ENCODE measurements around the gene SLC15A1.
"Not testable (repeated sequence)": the region's sequence is repeated elsewhere in the genome, so short reads cannot be mapped to it uniquely, and the experiment has no call there.

Gene SLC15A1

DNA sequence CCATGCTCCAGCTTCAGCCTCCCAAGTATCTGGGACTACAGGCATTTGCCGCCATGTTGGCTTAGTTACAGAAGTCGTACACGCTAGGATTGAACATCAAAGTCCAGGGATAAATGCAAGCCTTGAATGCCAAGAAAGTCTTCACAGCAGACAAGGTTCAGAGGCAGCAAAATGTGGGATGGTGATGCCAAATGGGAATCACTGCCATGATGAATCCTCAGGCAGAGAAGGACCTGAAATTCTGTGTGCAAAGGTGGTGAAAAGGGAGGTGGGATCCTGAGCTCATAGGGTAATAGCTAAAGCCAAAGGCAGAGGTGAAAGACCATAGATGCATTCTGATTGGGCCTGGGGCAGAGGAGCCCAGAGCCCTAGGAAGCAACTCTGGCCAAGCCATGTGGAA lies 96.2 kb downstream of the SLC15A1 start:
- no peak for DNase-seq (ENCODE audit: low spot score)

DNA sequence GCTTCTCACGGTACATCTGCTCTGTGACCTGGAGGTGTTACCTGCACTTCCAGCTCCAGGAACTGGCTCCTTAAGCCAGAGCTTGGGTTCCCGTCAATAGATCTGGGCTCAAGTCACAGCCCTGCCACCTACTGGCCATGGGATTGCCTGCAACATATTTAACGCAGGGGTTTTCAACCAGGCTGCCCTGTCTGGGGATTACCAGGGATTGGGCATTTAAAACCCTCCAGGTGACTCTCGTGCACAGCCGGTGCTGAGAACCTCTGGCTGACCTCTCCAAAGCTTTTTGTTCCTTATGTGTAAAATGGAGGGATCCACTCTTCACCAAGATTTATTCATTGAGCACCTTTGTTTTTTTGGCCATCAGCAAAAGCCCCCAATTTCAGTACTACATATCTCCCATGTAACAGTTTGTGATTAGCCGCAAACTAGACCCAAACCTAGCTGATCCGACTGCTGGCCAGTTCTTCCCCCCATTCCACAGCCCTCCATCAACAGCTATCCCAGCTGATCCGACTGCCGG lies 98.9 kb downstream of the SLC15A1 start:
- peak; percentile 86 for DNase-seq (ENCODE audit: low spot score)

DNA sequence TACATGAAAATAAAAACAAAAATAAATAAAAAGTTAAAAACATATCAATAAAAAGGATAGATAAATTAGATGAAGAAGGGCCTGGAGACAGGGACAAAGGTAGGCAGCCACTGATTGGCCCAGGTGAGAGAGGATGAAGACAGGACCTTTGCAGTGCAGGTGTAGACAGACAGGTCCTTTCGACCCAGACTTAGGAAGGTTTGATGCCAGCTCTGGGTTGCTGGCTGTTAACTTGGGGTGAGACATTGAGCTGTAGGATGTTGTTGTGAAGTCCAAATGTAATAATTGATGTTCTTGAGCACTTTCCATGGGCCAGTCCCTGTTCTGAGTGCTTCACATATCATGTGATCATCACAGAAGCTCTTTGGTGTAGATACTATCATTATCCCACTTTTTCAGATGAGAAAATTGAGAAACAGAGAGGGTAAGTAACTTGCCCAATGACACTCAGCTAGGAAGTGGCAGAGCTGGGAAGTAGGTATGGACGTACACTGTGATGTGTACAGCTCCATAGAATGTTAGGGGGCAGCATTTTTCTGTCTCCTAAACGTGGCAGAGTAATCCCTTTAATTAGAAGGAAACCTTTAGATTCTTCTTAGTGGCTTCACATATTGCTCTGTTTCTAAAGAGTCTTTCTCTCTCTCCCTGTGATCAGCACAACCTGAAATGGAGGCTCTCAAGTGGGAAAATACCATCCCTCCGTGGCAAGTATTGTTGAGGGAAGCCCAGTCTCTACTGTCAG lies 99.6 kb downstream of the SLC15A1 start:
- DNase-seq (ENCODE audit: low spot score): no peak

DNA sequence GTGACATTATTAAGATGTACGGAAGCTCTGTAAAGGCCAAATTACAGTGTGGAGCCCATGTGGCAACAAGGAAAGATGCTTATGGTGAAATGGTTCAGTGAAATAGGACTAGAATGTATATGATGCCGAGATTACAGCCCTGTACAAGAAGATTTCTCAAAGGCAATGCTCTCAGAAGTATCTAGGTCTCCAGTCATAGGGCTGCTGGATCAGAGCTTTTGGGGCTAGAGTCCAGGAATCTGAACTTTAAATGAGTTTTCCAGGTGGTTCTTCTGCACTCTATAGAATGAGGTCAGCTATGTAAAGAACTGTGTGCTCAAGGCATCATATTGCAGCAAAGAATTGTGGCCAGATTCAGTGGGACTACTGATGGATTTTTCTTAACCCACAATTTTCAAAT lies 100.2 kb downstream of the SLC15A1 start:
- DNase-seq (ENCODE audit: low spot score): no peak

DNA sequence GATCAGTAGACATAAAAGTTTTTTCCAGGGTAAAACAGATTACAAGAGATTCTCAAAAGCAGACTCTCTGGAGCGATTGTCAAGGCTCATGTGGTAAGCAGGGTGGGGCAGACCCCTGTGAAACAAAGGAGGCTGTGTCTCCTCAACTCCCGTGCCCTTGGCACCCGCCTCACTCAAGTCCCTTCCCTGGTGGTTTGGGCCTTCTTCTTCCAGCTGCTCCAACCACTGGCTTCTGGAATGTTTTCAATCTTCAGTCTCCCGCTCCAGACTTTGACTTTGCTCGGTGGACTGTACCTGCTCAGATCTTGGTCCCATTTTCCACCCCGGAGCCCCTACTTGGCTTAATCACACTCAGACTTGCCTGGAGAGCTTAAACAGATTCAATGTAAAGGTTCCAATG lies 100.7 kb downstream of the SLC15A1 start:
- no peak for DNase-seq (ENCODE audit: low spot score)

DNA sequence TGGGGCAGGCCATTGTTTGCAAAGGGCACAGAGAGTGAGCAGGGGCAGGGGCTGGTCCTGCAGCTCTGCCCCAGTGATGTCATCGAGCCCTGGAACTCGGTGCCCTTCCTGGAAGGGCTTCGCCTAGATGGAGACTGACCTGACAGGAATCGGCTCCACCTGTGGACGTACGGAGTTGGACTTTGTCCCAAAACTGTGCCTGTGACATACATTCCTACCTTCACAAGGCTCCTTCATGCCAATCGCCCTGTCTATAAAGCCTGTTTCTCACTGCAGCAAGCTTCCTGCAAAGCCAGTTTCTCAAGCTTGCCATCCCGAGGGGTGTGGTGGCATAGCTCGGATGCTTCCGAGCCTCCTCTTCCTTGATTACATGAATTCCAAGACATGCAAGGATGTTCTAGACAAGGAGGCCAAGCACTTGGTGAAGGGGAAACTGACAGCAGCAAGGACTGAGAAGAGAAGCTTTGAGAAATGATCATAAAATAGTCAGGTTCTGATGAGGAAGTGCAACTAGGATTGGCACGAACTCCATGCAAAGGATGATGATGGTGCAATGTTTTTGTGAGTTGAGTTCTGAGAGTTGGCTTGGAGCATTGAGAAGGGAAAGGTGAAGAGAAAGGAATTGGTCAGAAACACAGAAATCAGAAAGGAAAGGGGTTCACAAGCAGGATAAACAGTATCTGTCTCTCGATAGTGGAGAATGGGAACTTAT lies 101.9 kb downstream of the SLC15A1 start:
- DNase-seq (ENCODE audit: low spot score): no peak

DNA sequence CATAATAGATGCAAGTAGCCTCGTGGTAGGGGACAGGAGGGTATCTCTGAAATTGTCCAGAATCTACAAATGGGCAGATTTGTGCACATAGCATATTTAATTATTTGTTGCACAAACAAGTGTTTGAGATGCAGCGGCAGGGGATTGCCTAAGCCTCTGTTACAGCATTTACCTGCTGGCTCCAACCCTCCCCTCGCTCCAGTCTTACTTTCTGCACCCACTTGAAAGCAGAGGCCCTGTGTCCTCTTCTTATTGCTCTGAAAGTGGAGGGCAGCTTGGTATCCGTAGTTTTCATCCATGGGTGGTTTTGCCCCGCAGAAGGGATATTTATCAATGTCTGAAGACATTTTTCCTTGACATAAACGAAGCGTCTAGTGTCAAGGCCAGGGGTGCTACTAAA lies 102.6 kb downstream of the SLC15A1 start:
- no peak for DNase-seq (ENCODE audit: low spot score)

DNA sequence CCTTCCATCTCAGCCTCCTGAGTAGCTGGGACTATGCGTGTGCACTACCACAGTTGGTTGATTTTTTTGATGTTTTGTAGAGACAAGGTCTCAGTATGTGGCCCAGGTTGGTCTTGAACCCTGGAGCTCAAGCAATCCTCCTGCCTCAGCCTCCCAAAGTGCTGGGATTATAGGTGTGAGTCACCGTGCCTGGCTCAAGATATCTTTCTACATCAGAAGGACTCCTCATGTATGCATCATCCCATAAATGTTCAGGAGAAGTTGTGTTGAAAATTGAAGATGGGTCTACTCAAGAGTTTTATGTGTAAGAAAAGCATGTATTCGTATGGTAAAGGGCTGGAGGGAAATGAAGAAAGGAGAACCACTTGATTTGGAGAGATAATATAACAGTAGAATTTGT lies 103.8 kb downstream of the SLC15A1 start:
- no peak for DNase-seq (ENCODE audit: low spot score)

DNA sequence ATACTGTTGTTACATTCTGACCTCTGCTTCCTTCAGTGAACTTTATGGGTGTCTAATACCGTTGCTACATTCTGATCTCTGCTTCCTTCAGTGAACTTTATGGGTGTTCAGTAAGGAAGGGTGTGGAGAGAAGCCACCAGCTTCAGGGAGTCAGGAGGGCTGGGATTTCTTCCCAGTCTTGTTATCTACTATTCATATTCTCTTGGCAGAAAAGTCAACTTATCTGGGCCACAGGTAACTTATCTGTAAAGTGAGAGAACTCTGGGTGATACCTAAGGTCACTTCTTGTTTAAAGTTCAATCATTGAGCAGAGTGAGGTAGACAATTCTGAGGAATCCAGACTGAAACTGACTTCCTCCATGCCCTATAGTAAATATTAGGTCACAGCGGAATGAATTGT lies 104.3 kb downstream of the SLC15A1 start:
- DNase-seq (ENCODE audit: low spot score): no peak

DNA sequence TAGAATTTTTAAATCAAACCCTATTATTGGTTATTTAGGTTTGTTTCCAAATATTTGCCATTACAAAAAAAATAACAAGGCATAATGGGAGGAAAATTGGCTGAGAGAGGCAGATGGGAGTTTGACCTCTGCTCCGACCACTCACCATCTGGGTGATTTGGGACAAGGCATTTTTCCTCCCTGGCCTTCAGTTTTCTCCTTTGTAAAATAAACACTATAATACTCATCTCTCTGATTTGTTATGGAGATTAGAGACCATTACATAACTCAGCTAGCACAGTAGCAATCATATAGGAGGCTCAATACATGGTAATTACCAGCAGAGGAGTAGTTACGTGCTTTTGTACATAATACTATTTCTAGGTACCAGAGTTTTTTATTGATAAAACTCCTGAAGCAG lies 105.4 kb downstream of the SLC15A1 start:
- no peak for DNase-seq (ENCODE audit: low spot score)

DNA sequence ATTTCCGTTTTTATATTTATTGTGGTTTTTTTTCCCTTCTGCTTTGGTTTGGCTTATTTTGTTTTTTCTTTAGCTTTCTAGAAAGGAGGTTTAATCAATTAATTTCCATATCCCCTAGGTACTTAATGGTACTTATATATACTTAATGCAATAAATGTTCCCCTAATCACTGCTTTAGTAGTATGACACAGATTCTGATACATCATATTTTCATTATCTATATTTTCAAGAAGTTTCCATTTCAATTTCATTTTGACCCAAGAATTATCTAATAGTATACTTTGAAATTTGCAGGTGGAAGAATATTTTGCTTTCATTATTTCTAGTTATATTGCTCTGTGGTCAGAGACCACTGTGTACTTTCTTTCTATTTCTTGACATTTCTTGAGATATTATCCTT lies 109.0 kb downstream of the SLC15A1 start:
- no peak for DNase-seq (ENCODE audit: low spot score)

DNA sequence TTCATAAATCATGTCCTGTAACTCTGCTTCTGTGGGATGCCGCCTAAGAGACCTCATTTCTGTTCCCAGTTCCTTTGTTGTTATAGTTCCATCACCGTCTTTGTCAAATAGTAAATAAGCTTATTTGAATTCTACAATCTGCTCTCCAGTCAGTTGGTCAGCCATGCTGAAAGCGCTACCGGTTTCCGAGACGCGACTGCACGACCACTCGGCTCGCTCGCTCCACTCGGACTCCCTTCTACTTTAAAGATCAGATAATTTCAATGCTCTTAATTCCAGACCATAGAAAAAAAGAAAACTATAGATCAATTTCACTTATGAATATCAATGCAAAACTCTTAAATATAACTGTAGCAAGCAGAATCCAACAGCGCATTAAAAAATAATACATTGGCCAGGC lies 111.4 kb downstream of the SLC15A1 start:
- DNase-seq (ENCODE audit: low spot score): no peak

DNA sequence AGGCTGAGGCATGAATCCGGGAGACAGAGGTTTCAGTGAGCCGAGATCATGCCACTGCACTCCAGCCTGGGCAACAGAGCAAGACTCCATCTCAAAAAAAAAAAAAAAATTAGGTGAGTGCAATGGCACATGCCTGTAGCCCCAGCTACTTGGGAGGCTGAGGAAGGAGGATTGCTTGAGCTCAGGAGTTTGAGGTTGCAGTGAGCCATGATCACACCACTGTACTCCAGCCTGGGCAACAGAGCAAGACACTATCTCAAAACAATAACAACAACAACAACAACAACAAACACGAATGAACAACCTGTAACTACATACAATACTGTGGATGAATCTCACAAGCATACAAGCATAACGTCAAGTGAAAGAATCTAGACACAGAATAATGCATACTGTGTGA lies 112.7 kb downstream of the SLC15A1 start:
- not testable (repeated sequence) for DNase-seq (ENCODE audit: low spot score)

DNA sequence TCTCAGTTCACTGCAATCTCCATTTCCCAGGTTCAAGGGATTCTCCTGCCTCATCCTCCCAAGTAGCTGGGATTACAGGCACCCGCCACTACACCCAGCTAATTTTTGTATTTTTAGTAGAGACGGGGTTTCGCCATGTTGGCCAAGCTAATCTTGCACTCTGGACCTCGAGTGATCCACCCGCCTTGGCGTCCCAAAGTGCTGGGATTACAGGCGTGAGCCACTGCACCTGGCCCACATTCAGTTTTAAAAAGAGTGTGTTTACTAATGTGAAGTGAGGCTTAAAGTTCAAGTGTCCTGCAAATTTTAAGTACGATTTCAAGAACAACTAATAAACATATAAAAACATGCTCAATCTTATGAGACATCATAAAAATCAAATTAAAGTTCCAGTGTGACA lies 114.1 kb downstream of the SLC15A1 start:
- DNase-seq (ENCODE audit: low spot score): not testable (repeated sequence)

All from SW480 (cell line).